HepG2 (cell line): ENCODE results near the gene CPPED1. TPM values are rescaled to one million over a fixed set of nuclear protein-coding genes. Genes with fewer than 3 reads are reported as not detected.
A peak's percentile ranks its signal among the peaks of the same experiment; 100 is the strongest.

Experiments
- ATAC-seq: fragments of 200-7000 bp; cut with Tn5 transposase; 3 replicates; pipeline ENCODE4 v1.9.1; 2020; ENCODE audit warnings: mild to moderate bottlenecking, moderate library complexity
- BruUV-seq: library from RNA; stranded (reverse); fragments of 400-500 nt; replicated peaks from 2 replicates; lab custom pipeline; 2021; lab: Mats Ljungman, UMichigan
- CTCF ChIA-PET: fragments of 300-600 bp; formaldehyde crosslinking; extraction: SDS; loops from one replicate; lab custom pipeline; 2021; ENCODE audit warnings: low total read pairs, inconsistent platforms, low intra/inter-chr PET ratio; lab: Yijun Ruan, JAX
- POLR2A ChIA-PET: fragments of 350-600 bp; sonication (Branson Sonifier 250); formaldehyde crosslinking; loops from one replicate; lab custom pipeline; 2020; ENCODE audit warnings: antibody characterized with exemption, inconsistent platforms; lab: Yijun Ruan, JAX
- DNase-seq: peaks from one replicate; pipeline ENCODE4 v3.0.0-alpha.2; 2015; ENCODE audit warnings: low spot score
- FAIRE-seq: peaks from 3 replicates; lab custom pipeline; 2011; peaks lifted over from hg19 to GRCh38; lab: Jason Lieb, UNC
- H2AFZ ChIP-seq: one replicate; pipeline ENCODE4 v1.6.1; 2011; ENCODE audit warnings: low read length, inconsistent platforms
- H3K27ac ChIP-seq: fragments of 300-600 bp; 3 replicates; pipeline ENCODE4 v1.8.0; 2011; ENCODE audit warnings: mixed run types, mild to moderate bottlenecking, mixed read lengths, low read length, inconsistent platforms; ENCODE audit not compliant: insufficient read depth; ENCODE audit errors: extremely low read length
- H3K27me3 ChIP-seq, 2 experiments: fragments of 200-600 bp in 1 of 2; 2 replicates in 1 of 2; 3 replicates in 1 of 2; pipeline versions ENCODE4 v1.6.0 to v1.8.0; 2011; ENCODE audit warnings: low read length in 2 of 2, mild to moderate bottlenecking in 2 of 2, moderate library complexity in 2 of 2, inconsistent platforms in 1 of 2; ENCODE audit not compliant: insufficient read depth in 2 of 2, control insufficient read depth in 1 of 2
- H3K36me3 ChIP-seq, 2 experiments: fragments of 200-600 bp in 1 of 2; replicated peaks in 1 of 2; 2 replicates in 1 of 2; 3 replicates in 1 of 2; pipeline versions ENCODE4 v1.5.1 to v1.8.0; 2011; ENCODE audit warnings: low read length in 2 of 2, inconsistent platforms in 1 of 2; ENCODE audit not compliant: insufficient read depth in 2 of 2, control insufficient read depth in 1 of 2
- H3K4me1 ChIP-seq: 2 replicates; pipeline ENCODE4 v1.5.1; 2012; ENCODE audit warnings: low read length, inconsistent platforms; ENCODE audit not compliant: insufficient read depth
- H3K4me2 ChIP-seq: 2 replicates; pipeline ENCODE4 v1.6.0; 2011; ENCODE audit warnings: low read depth, low read length, inconsistent platforms
- H3K4me3 ChIP-seq, 3 experiments: fragments of 200-600 bp in 1 of 3; sonication (generic), shearing (Covaris generic) in 1 of 3; replicated peaks in 1 of 3; 2 replicates each; pipeline ENCODE4 v1.5.1; 2011 to 2016; ENCODE audit warnings: low read length in 3 of 3, inconsistent platforms in 2 of 3, low read depth in 2 of 3, mild to moderate bottlenecking in 2 of 3, control low read depth in 1 of 3, mixed read lengths in 1 of 3; ENCODE audit not compliant: insufficient read depth in 1 of 3
- H3K79me2 ChIP-seq: one replicate; pipeline ENCODE4 v1.6.1; 2011; ENCODE audit warnings: low read length, inconsistent platforms; ENCODE audit not compliant: insufficient read depth
- H3K9ac ChIP-seq: 2 replicates; pipeline ENCODE4 v1.6.0; 2011; ENCODE audit warnings: mild to moderate bottlenecking, low read depth, low read length, inconsistent platforms; ENCODE audit not compliant: insufficient read depth
- H3K9me3 ChIP-seq: 2 replicates; pipeline ENCODE4 v1.5.1; 2012; ENCODE audit warnings: mild to moderate bottlenecking, low read length
- H4K20me1 ChIP-seq: 2 replicates; pipeline ENCODE4 v1.6.0; 2011; ENCODE audit warnings: inconsistent platforms, mild to moderate bottlenecking, low read length, moderate library complexity; ENCODE audit not compliant: insufficient read depth
- FOXP1 ChIP-seq, 2 experiments: fragments of 450-650 bp in 1 of 2; IDR thresholded peaks; 2 replicates each; pipeline ENCODE4 v1.6.1; 2017 to 2018; ENCODE audit warnings: antibody characterized with exemption in 1 of 2
- GATAD2A ChIP-seq: IDR thresholded peaks from 2 replicates; pipeline ENCODE4 v1.6.1; 2016
- HMG20A ChIP-seq: IDR thresholded peaks from 2 replicates; pipeline ENCODE4 v1.6.1; 2016; ENCODE audit warnings: borderline replicate concordance
- KLF16 ChIP-seq, 2 experiments: sonication (generic) in 1 of 2; formaldehyde crosslinking in 1 of 2; IDR thresholded peaks; 2 replicates each; pipeline versions ENCODE4 v1.6.1 to v1.8.0; 2016 to 2023; ENCODE audit warnings: missing genetic modification reagents in 2 of 2, missing compliant biosample characterization in 1 of 2
- MIER3 ChIP-seq: IDR thresholded peaks from 2 replicates; pipeline ENCODE4 v1.6.1; 2016; ENCODE audit warnings: missing compliant biosample characterization, borderline replicate concordance
- RCOR2 ChIP-seq: IDR thresholded peaks from 2 replicates; pipeline ENCODE4 v1.6.1; 2016; ENCODE audit warnings: missing biosample characterization, missing genetic modification reagents
- TCF12 ChIP-seq, 2 experiments: fragments of 450-650 bp in 1 of 2; sonication (generic) in 1 of 2; formaldehyde crosslinking in 1 of 2; IDR thresholded peaks; 2 replicates each; pipeline versions ENCODE4 v1.6.1 to v1.8.0; 2017 to 2022; ENCODE audit warnings: antibody characterized with exemption in 1 of 2, mild to moderate bottlenecking in 1 of 2, missing genetic modification reagents in 1 of 2, moderate library complexity in 1 of 2
- TMF1 ChIP-seq: sonication (generic); formaldehyde crosslinking; IDR thresholded peaks from 2 replicates; pipeline ENCODE4 v1.8.1; 2022; ENCODE audit warnings: low read depth, missing genetic modification reagents
- ZNF263 ChIP-seq: sonication (generic); formaldehyde crosslinking; IDR thresholded peaks from 2 replicates; pipeline ENCODE4 v1.4.0; 2020; ENCODE audit warnings: missing genetic modification reagents
- ZNF264 ChIP-seq: sonication (generic); formaldehyde crosslinking; IDR thresholded peaks from 2 replicates; pipeline ENCODE4 v1.4.0; 2020; ENCODE audit warnings: missing genetic modification reagents
- ZNF530 ChIP-seq: sonication (generic); formaldehyde crosslinking; IDR thresholded peaks from 2 replicates; pipeline ENCODE4 v1.5.0; 2020; ENCODE audit warnings: low read depth, mild to moderate bottlenecking, missing genetic modification reagents
- whole genome bisulfite sequencing: methylation state at CpG from one replicate; pipeline ENCODE4 v1.1.6; 2017; ENCODE audit warnings: low lambda C conversion rate; 5-methylcytosine and 5-hydroxymethylcytosine counted together
- in situ Hi-C: cut with HindIII; loops from 2 replicates; pipeline ENCODE4 v1.10.0; 2017; ENCODE audit warnings: low pct_unique_long_range_greater_than_20kb; ENCODE audit not compliant: extremely low pct_ligation_motif_present
- intact Hi-C: fragments of 100-400 bp; cut with micrococcal nuclease; formaldehyde crosslinking; loops from one replicate; pipeline ENCODE4 v1.10.0; 2022; ENCODE audit not compliant: unreplicated experiment
- polyA plus RNA-seq, 8 experiments: library from polyadenylated mRNA; depleted of rRNA in 3 of 8; stranded (reverse) in 7 of 8; unstranded in 1 of 8; fragments of >200 nt; fragmentation: Illumina TruSeq in 4 of 8; extraction: Trizol in 4 of 8; gene quantifications; 2 replicates each; pipeline versions ENCODE4 v1.2.1 to v1.2.3, GENCODE V29; 2011 to 2016; ENCODE audit warnings: low read depth in 4 of 8, missing spikeins in 1 of 8, mixed read lengths in 1 of 8; ENCODE audit not compliant: insufficient read depth in 1 of 8
- total RNA-seq, 5 experiments: library from RNA; depleted of rRNA; stranded (reverse); fragments of >200 nt; fragmentation: Illumina TruSeq; extraction: Trizol; gene quantifications; 2 replicates each; pipeline ENCODE4 v1.2.3, GENCODE V29; 2016; ENCODE audit warnings: low read depth in 1 of 5
- TF ChIP-seq, protein P1 (sequence below): sonication (generic); formaldehyde crosslinking; IDR thresholded peaks from 2 replicates; pipeline ENCODE4 v1.4.0; 2020; ENCODE audit warnings: missing genetic modification reagents
- TF ChIP-seq, protein P2 (sequence below): sonication (generic); formaldehyde crosslinking; IDR thresholded peaks from 2 replicates; pipeline ENCODE4 v1.8.1; 2023; ENCODE audit warnings: mild to moderate bottlenecking, missing genetic modification reagents
- TF ChIP-seq, protein P3 (sequence below): IDR thresholded peaks from 2 replicates; pipeline ENCODE4 v1.6.1; 2016; ENCODE audit warnings: missing genetic modification reagents, missing compliant biosample characterization

Gene CPPED1
- total and polyA plus RNA-seq, 2 of the 13 experiments (the other 11 are each of a cell fraction or from before 2014, with no cell fraction given): 66.6 to 71.3 TPM

- in situ Hi-C loops (no loop called here), intact Hi-C loops (no loop called here)
- TF ChIP-seq ZNF530: peak; percentile 96; the same call in 1 of the 2 replicates
- no peak for TF ChIP-seq ZNF264 (CRISPR knock-in tag)
- Histone ChIP-seq H3K27ac (peak overlapping the region; percentile 1), H3K36me3 (peaks cover 12 to 38% of the 10 kb centered on the region in 2 experiments; a peak in 4 of 5 replicates), H3K4me3 (no peak overlapping the region), H3K79me2 (no peaks in the 10 kb centered on the region), H3K4me2 (0 out of 2 replicates have a peak overlapping the region, but pooled peaks have one; percentile 9), H3K9ac (no peak overlapping the region), H2AFZ (no peak overlapping the region), H3K9me3 (no peaks in the 10 kb centered on the region), H3K27me3 (no peaks in the 10 kb centered on the region), H4K20me1 (no peaks in the 10 kb centered on the region), H3K4me1 (peaks cover 37% of the 10 kb centered on the region)
- no peak for DNase-seq
- WGBS: 84% methylated on average over 3 of the region's 3 CpGs
- ChIA-PET CTCF (no interaction called here), POLR2A (interaction anchor here (1.2 kb wide), 1 partner anchor 66 kb away, joined by 9 read pairs; no protein-coding TSS in a partner anchor)
- BruUV-seq: no TSS peak
- ATAC-seq: no peak
- no peak for FAIRE-seq
Measured at GRCh38 chr16:12679660-12680272, 123.9 kb downstream of the CPPED1 start.

- DNase-seq: peak; percentile 87
- H3K36me3 ChIP-seq: peaks cover 9 to 42% of the 10 kb centered on the region in 2 experiments; a peak in 4 of 5 replicates
- in situ Hi-C loops (no loop called here), intact Hi-C loops (no loop called here)
- ChIA-PET CTCF (no interaction called here), POLR2A (interaction anchor here (0.5 to 1.2 kb wide), 3 partner anchors 35 to 99 kb away, joined by 5 to 9 read pairs (median 7); no protein-coding TSS in a partner anchor)
- no peak overlapping the region for H2AFZ ChIP-seq
- H3K4me1 ChIP-seq: peaks cover 37% of the 10 kb centered on the region
- peak; percentile 54 for ATAC-seq
- H3K27me3 ChIP-seq: no peaks in the 10 kb centered on the region
- H3K9me3 ChIP-seq: no peaks in the 10 kb centered on the region
- WGBS: 5% methylated on average over 3 of the region's 3 CpGs
- no peak overlapping the region for H3K4me3 ChIP-seq
- no TSS peak for BruUV-seq
- H3K9ac ChIP-seq: no peak overlapping the region
- 0 out of 2 replicates have a peak overlapping the region, but pooled peaks have one; percentile 9 for H3K4me2 ChIP-seq
- no peaks in the 10 kb centered on the region for H3K79me2 ChIP-seq
- no peak overlapping the region for H3K27ac ChIP-seq
- no peaks in the 10 kb centered on the region for H4K20me1 ChIP-seq
- FAIRE-seq: peak; percentile 88
- peak; percentile 94 for TF ChIP-seq GATAD2A (CRISPR knock-in tag)
- TF ChIP-seq, protein P1, sequence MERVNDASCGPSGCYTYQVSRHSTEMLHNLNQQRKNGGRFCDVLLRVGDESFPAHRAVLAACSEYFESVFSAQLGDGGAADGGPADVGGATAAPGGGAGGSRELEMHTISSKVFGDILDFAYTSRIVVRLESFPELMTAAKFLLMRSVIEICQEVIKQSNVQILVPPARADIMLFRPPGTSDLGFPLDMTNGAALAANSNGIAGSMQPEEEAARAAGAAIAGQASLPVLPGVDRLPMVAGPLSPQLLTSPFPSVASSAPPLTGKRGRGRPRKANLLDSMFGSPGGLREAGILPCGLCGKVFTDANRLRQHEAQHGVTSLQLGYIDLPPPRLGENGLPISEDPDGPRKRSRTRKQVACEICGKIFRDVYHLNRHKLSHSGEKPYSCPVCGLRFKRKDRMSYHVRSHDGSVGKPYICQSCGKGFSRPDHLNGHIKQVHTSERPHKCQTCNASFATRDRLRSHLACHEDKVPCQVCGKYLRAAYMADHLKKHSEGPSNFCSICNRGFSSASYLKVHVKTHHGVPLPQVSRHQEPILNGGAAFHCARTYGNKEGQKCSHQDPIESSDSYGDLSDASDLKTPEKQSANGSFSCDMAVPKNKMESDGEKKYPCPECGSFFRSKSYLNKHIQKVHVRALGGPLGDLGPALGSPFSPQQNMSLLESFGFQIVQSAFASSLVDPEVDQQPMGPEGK (CRISPR knock-in tag): peak; percentile 55
- peak; percentile 97 for TF ChIP-seq HMG20A
- no peak for TF ChIP-seq TCF12 (IDR thresholded peaks at IDR 0.05)
- TF ChIP-seq TCF12 (CRISPR knock-in tag; IDR thresholded peaks at IDR 0.05): no peak
- TF ChIP-seq KLF16 (CRISPR knock-in tag; IDR thresholded peaks at IDR 0.05): 0 out of 4 replicates have a peak, but pooled peaks of 1 of the 2 experiments have one; percentile 52
- peak; percentile 41; the same call in 1 of the 2 replicates for TF ChIP-seq MIER3 (CRISPR knock-in tag)
- TF ChIP-seq TMF1 (CRISPR knock-in tag): no peak
- peak; percentile 75; the same call in 1 of the 2 replicates for TF ChIP-seq ZNF263 (CRISPR knock-in tag)
- TF ChIP-seq RCOR2 (CRISPR knock-in tag): peak; percentile 93
- TF ChIP-seq, protein P2, sequence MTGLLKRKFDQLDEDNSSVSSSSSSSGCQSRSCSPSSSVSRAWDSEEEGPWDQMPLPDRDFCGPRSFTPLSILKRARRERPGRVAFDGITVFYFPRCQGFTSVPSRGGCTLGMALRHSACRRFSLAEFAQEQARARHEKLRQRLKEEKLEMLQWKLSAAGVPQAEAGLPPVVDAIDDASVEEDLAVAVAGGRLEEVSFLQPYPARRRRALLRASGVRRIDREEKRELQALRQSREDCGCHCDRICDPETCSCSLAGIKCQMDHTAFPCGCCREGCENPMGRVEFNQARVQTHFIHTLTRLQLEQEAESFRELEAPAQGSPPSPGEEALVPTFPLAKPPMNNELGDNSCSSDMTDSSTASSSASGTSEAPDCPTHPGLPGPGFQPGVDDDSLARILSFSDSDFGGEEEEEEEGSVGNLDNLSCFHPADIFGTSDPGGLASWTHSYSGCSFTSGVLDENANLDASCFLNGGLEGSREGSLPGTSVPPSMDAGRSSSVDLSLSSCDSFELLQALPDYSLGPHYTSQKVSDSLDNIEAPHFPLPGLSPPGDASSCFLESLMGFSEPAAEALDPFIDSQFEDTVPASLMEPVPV (CRISPR knock-in tag): no peak
- TF ChIP-seq, protein P3, sequence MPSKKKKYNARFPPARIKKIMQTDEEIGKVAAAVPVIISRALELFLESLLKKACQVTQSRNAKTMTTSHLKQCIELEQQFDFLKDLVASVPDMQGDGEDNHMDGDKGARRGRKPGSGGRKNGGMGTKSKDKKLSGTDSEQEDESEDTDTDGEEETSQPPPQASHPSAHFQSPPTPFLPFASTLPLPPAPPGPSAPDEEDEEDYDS (CRISPR knock-in tag): peak; percentile 33; the same call in 1 of the 2 replicates
- no peak for TF ChIP-seq FOXP1 (IDR thresholded peaks at IDR 0.05)
- TF ChIP-seq FOXP1 (CRISPR knock-in tag; IDR thresholded peaks at IDR 0.05): peak; percentile 84
Measured at GRCh38 chr16:12678983-12679382, 124.7 kb downstream of the CPPED1 start.
